ENCODE measurements around the gene UBASH3A. TPM values are rescaled to one million over a fixed set of nuclear protein-coding genes. Genes with fewer than 3 reads are reported as not detected.
A peak's percentile ranks its signal among the peaks of the same experiment; 100 is the strongest.

UBASH3A gene
- total and polyA plus RNA-seq, 5 donors, result 0.07 to 0.29 (median 0.23) TPM

DNA sequence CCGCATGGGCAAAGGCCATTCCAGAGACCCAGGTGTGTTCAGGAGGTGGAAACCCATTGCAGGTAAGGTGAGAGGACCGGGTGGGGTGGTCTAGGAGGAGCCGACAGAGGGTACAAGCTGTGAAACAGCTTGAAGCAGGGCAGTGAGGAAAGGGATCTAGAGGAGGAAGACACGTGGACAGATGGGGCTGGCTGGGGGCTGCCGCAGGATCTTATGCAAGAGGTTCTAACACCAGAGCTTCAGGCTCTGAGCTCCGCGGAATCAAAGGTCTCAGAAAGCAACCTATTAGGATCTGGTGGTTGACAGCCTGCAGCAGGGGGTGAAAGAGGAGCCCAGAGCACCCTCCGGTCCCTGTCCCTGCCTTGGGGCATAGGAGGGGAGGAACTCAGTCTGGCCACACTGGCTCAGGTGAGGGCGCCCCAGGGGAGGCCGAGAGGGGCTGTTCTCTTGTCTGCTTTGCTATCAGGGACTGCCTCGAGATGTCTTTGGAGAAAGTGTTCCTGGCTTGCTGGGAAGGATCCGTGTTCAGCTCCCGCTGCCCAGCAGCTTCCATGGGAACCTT lies 39.3 kb upstream of the UBASH3A start:
- WGBS, result 69% methylated on average over 13 of the region's 13 CpGs
- ATAC-seq, result no peak
- intact Hi-C loops (cut with DNase I), result no loop called here
- no peak for DNase-seq
- Histone ChIP-seq H3K9me3 (ENCODE audit: control insufficient read depth, low read length) (no peaks in the 10 kb centered on the region), H3K4me1 (ENCODE audit: control insufficient read depth, insufficient read depth, low read length) (no peaks in the 10 kb centered on the region), H3K4me3 (ENCODE audit: low read length) (no peak overlapping the region), H3K27me3 (ENCODE audit: control insufficient read depth, insufficient read depth) (no peaks in the 10 kb centered on the region), H3K27ac (ENCODE audit: low read length) (no peak overlapping the region)

DNA sequence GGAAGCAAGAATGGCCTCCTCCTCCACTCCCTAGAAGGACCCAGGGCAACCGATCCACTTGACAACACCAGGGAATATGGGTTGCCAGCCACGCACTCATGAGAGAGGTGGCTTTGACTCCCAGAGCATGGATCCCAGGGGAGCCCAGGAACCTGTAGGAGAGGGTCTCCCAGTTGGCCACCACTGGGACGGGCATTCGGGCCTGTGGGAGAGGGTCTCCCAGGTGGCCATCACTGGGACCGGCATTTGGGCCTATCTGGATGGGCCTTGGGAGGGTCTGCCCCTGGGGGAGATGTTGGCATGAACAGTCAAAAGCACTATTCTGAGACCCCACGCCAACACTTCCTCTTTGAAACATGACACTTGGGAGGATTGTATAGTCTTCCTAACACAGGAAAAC lies 37.9 kb upstream of the UBASH3A start:
- Histone ChIP-seq H3K4me1 (ENCODE audit: control insufficient read depth, insufficient read depth, low read length) (no peaks in the 10 kb centered on the region), H3K4me3 (ENCODE audit: low read length) (no peak overlapping the region), H3K27me3 (ENCODE audit: control insufficient read depth, insufficient read depth) (no peaks in the 10 kb centered on the region), H3K9me3 (ENCODE audit: control insufficient read depth, low read length) (no peaks in the 10 kb centered on the region), H3K27ac (ENCODE audit: low read length) (no peak overlapping the region)
- ATAC-seq, result no peak
- WGBS, result 80% methylated on average over 6 of the region's 6 CpGs
- no peak for DNase-seq
- intact Hi-C loops (cut with DNase I), result no loop called here

DNA sequence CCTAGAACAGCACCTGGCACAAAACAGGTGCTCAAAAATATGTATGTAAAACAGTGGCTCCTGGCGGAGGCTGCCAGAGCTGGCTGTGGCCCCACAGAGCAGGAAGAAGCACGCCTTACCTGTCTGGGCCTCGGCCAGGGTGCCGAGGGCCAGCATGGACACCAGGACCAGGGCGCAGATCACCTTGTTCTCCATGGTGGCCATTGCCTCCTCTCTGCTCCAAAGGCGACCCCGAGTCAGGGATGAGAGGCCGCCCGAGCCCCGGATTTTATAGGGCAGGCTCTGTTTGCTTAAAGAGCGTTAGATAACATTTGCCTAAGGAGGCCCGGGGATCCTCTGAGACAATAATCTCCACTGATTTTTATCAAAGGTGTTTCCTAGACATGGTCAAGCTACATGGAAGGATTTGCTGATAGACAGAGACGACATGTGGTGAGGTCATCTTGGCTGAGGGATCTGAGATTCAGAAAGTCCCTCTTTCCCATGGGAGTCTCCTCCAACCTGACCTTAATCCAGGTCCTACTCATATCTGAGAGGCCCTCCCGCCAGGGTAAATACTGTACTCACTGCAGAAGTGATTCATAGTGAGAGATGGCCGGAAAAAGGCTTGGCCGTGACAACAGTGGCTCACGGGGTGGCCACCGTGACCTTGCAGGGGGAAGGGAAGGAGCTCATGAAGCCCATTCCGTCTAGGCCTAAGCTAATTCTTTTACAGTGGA lies 37.3 kb upstream of the UBASH3A start, which contains the start of gene TFF1:
TSS of gene TFF1 (minus strand) at position 244 of the 719 bp plus-strand sequence. CDS start at position 204, 40 bp downstream.
- no peaks in the 10 kb centered on the region for H3K27me3 ChIP-seq (ENCODE audit: control insufficient read depth, insufficient read depth)
- WGBS, result 70% methylated on average over 19 of the region's 19 CpGs
- H3K4me3 ChIP-seq (ENCODE audit: low read length), result no peak within 1 kb of the TSS
- no peaks in the 10 kb centered on the region for H3K4me1 ChIP-seq (ENCODE audit: control insufficient read depth, insufficient read depth, low read length)
- H3K9me3 ChIP-seq (ENCODE audit: control insufficient read depth, low read length), result no peaks in the 10 kb centered on the region
- ATAC-seq, result peak in 1 of 2 donors; percentile 46
- intact Hi-C loops (cut with DNase I), result no loop called here
- DNase-seq, result no peak
- no peak within 1 kb of the TSS for H3K27ac ChIP-seq (ENCODE audit: low read length)

DNA sequence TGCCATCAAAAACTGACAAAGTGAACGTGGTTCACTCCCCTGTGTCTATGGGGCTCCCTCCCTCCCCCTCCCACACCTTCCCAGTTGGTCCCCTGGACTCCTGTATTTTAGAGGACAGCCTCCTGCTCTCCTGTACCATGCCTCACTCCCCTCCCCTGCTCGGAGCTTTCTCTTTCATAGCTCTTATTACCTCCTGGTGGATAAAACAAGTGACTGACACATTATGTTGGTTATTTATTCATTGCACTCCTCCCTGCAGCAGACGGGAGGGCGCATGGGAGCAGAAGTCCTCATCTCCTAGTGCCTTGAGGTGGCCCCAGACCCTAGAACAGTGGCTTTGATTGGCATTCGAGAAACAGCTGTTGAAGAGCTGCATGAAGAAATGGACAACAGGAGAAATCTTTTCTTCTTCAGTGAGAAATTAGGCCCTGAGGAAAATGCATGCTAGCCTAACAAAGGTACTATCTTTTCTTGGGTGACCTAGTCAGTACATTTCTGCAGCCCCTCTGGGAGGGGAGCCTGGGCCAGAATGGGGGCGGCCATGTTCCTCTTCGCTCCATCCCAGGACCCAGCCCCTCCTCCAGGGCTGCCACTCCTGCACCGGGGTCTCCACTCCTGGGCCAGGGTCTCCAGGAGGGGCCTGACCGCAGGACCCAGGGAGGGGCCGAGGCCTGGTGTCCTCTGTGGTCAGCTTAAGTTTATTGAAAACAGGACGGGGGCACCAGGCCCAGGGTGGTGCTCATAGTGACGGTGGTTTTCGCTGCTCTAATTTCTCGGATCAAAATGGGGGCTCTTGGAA lies 36.1 kb upstream of the UBASH3A start:
- WGBS, result 86% methylated on average over 14 of the region's 14 CpGs
- intact Hi-C loops (cut with DNase I), result no loop called here
- Histone ChIP-seq H3K27me3 (ENCODE audit: control insufficient read depth, insufficient read depth) (no peaks in the 10 kb centered on the region), H3K9me3 (ENCODE audit: control insufficient read depth, low read length) (no peaks in the 10 kb centered on the region), H3K4me1 (ENCODE audit: control insufficient read depth, insufficient read depth, low read length) (no peaks in the 10 kb centered on the region), H3K4me3 (ENCODE audit: low read length) (no peak overlapping the region), H3K27ac (ENCODE audit: low read length) (no peak overlapping the region)
- no peak for DNase-seq
- no peak for ATAC-seq

DNA sequence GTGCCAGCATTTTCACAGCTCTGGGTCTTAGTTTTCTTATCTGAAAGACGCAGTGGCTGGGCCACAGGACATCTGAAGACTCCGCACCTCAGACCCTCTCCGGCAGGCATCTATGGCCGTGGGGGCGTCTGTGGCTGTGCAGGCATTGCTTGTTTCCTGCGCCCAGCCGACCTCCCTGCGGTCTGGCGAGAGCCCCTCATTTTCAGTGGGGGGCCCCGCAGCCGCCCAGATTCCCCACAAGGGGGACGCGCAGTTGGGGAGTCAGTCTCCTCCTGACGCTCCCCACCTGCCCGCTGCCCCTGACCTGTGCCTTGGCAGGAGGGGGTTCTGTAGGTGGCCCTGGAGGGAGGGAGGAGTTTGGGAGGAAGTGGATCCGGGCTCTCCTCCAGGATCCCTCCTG lies 33.9 kb upstream of the UBASH3A start:
- ATAC-seq (no peak), DNase-seq (no peak)
- 63% methylated on average over 16 of the region's 16 CpGs for WGBS
- no peak overlapping the region for H3K4me3 ChIP-seq (ENCODE audit: low read length)
- no peak overlapping the region for H3K27ac ChIP-seq (ENCODE audit: low read length)
- H3K4me1 ChIP-seq (ENCODE audit: control insufficient read depth, insufficient read depth, low read length), result no peaks in the 10 kb centered on the region
- H3K27me3 ChIP-seq (ENCODE audit: control insufficient read depth, insufficient read depth), result no peaks in the 10 kb centered on the region
- intact Hi-C loops (cut with DNase I), result no loop called here
- H3K9me3 ChIP-seq (ENCODE audit: control insufficient read depth, low read length), result no peaks in the 10 kb centered on the region

DNA sequence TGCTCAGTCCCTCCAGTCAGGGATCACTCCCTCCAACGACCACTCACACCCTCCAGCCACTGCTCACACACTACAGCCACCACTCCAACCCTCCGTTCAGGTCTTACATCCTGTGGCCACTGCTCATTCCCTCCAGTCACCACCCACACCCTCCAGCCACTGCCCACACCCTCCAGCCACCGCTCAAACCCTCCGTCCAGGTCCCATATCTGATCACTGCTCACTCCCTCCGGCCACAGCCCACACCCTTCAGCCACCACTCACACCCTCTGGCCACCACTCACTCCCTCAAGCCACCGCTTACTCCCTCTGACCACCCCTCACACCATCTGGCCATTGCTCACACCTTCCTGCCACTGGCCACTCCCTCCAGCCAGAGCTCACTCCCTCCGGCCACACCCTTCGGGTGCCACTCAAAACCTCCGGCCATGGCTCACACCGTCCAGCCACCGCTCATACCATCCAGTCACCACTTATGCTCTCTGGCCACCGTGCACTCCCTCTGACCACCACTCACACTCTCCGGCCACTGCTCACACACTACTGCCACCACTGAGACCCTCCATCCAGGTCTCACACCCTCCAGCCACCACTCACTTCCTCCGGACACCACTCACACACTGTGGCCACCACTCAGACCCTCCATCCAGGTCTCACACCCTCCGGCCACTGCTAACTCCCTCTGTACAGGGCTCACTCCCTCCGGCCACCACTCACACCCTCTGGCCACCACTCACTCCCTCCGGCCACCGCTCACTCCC lies 32.6 kb upstream of the UBASH3A start:
- WGBS, result 79% methylated on average over 18 of the region's 18 CpGs
- ATAC-seq (peak in 1 of 2 donors; percentile 20), DNase-seq (no peak)
- Histone ChIP-seq H3K27me3 (ENCODE audit: control insufficient read depth, insufficient read depth) (no peaks in the 10 kb centered on the region), H3K4me3 (ENCODE audit: low read length) (no peak overlapping the region), H3K4me1 (ENCODE audit: control insufficient read depth, insufficient read depth, low read length) (no peaks in the 10 kb centered on the region), H3K9me3 (ENCODE audit: control insufficient read depth, low read length) (no peaks in the 10 kb centered on the region), H3K27ac (ENCODE audit: low read length) (no peak overlapping the region)
- intact Hi-C loops (cut with DNase I), result no loop called here

DNA sequence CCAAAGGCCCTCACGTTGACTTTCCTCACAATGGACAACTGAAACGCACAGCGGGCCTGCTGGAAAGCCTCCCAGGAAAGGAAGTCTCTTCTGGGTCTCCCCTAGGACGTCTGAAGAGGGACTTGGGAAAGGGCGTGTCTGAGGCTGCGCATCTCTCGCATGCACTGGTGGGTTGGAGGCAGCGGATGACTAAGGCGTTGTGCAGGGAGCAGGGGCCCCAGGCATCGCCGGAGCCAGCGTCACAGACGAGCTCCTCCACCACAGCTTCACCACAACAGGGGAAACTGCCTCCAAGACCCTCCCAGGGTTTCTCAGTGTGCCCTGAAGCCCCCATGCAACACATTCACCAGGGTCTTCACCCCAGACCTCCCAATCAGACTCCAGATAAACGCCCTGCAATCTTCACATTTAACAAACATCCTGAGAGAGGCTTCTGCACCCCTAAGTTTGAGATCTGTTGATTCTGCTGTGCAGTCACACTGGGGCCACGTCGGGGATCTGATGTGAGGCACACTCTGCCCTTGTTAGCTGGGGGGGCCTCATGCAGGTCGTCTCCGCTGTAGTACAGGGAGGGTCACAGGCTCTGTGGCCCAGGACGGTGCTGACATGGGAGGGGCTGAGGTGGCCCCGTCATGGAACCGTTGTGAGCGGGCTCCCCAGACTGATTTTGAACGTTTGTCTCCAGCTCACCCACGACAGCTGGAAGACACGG lies 30.4 kb upstream of the UBASH3A start:
- H3K9me3 ChIP-seq (ENCODE audit: control insufficient read depth, low read length), result no peaks in the 10 kb centered on the region
- no peak for DNase-seq
- no peaks in the 10 kb centered on the region for H3K27me3 ChIP-seq (ENCODE audit: control insufficient read depth, insufficient read depth)
- no peak overlapping the region for H3K27ac ChIP-seq (ENCODE audit: low read length)
- 77% methylated on average over 25 of the region's 25 CpGs for WGBS
- intact Hi-C loops (cut with DNase I), result no loop called here
- no peaks in the 10 kb centered on the region for H3K4me1 ChIP-seq (ENCODE audit: control insufficient read depth, insufficient read depth, low read length)
- no peak overlapping the region for H3K4me3 ChIP-seq (ENCODE audit: low read length)
- ATAC-seq, result no peak

DNA sequence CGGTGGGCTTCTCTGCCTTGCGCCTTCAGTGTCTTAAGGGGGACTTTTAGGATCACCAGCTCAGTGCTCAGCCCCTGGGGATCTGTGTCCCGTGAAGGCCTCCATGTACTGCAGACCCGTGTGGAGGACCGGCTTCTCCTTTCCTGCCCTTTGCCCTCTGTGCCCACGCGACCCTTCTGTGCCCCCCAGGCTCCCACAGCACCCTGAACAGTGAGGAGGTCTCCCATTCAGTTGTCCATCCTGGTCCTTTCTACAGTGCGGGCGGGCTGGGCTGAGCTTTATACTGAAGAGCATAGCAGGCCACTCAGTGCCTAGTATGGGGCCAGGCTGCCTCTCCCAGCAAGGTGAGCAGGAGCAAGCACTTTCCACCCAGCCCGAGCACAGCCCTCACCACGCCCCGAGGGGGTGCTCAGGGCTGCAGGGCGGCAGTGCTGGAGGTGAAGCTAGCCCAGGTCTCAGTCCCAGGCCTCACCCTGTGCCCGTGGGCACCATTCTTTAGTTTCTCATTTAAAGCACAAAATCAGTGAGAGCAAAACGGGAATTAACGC lies 29.7 kb upstream of the UBASH3A start:
- 82% methylated on average over 16 of the region's 16 CpGs for WGBS
- no peak for ATAC-seq

DNA sequence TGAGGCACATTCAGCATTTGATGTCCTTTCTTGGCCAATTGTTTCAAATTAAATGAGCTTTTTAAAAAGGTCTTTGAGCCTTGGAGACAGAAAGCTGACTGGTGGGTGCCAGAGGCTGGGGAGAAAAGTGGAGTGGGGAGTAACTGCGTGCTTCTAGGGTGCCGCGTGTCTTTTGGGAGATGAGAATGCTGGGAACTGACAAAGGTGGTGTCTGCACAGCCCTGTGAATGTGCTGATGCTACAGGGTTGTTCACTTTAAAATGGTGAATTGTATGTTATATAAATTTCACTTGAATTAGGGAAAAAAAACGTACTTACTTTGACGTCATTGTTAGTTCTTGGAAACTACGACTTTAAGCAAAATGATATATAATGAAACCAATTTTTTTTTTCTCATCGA lies 29.2 kb upstream of the UBASH3A start:
- Histone ChIP-seq H3K27ac (ENCODE audit: low read length) (no peak overlapping the region), H3K4me3 (ENCODE audit: low read length) (no peak overlapping the region), H3K27me3 (ENCODE audit: control insufficient read depth, insufficient read depth) (no peaks in the 10 kb centered on the region), H3K9me3 (ENCODE audit: control insufficient read depth, low read length) (no peaks in the 10 kb centered on the region), H3K4me1 (ENCODE audit: control insufficient read depth, insufficient read depth, low read length) (no peaks in the 10 kb centered on the region)
- intact Hi-C loops (cut with DNase I), result no loop called here
- WGBS, result 74% methylated on average over 7 of the region's 7 CpGs
- DNase-seq, result no peak
- no peak for ATAC-seq

More for the DNA sequence above, 29.7 kb upstream of the UBASH3A start:
- H3K27me3 ChIP-seq (ENCODE audit: control insufficient read depth, insufficient read depth), result no peaks in the 10 kb centered on the region
- H3K4me3 ChIP-seq (ENCODE audit: low read length), result no peak overlapping the region
- no peak for DNase-seq
- intact Hi-C loops (cut with DNase I), result no loop called here
- H3K27ac ChIP-seq (ENCODE audit: low read length), result no peak overlapping the region
- no peaks in the 10 kb centered on the region for H3K9me3 ChIP-seq (ENCODE audit: control insufficient read depth, low read length)
- H3K4me1 ChIP-seq (ENCODE audit: control insufficient read depth, insufficient read depth, low read length), result no peaks in the 10 kb centered on the region

DNA sequence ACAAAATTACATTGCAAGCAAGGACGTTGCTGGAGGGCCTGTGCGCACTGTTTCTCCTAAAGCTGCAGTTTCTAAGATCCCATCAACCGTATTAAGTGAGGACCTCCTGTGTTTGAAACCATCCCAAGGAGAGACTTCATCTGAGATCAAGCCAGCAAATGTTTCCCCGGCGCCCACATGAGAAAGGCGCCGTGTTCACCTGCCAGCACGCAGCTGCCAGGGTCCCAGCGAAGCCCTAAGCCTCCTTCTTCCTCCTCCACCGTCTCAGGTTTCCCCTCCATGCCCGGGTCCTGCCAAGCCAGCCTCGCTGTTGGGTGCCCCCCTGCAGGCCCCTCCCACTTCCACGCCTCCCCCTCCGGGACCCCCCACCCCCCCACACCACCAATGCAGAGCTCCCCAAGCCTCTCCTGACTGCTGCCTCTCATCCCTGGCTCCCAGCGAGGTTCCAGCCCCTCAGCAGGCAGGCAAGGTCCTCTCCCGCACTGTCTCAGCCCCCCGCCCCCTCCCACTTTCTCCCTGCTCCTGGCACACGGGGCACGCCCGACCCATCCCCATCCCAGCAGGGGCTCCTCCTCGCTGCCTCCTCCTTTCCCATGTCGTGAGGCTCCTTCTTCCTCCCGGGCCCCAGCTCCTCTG lies 28.7 kb upstream of the UBASH3A start:
- WGBS, result 17% methylated on average over 23 of the region's 23 CpGs
- ATAC-seq (no peak), DNase-seq (no peak)
- Histone ChIP-seq H3K27me3 (ENCODE audit: control insufficient read depth, insufficient read depth) (no peaks in the 10 kb centered on the region), H3K4me1 (ENCODE audit: control insufficient read depth, insufficient read depth, low read length) (no peaks in the 10 kb centered on the region), H3K27ac (ENCODE audit: low read length) (no peak overlapping the region), H3K4me3 (ENCODE audit: low read length) (no peak overlapping the region), H3K9me3 (ENCODE audit: control insufficient read depth, low read length) (no peaks in the 10 kb centered on the region)
- intact Hi-C loops (cut with DNase I), result no loop called here

All from right cardiac atrium (tissue), 5 donors.